Peyer's patch (tissue), 4 donors: ENCODE results near the gene C1orf50. TPM values are rescaled to one million over a fixed set of nuclear protein-coding genes. Genes with fewer than 3 reads are reported as not detected.

Experiments used
- DNase-seq, 3 donors: peaks; one replicate each; pipeline ENCODE4 v3.0.0-alpha.2; 2017 to 2019
- H3K27ac ChIP-seq, 4 donors: fragments of 200-600 bp; sonication (generic); one replicate each; pipeline ENCODE4 v1.5.1; 2016 to 2019
- H3K27me3 ChIP-seq, 2 donors: fragments of 200-600 bp; sonication (generic); one replicate each; pipeline ENCODE4 v1.5.1; 2019
- H3K36me3 ChIP-seq, 3 donors: fragments of 200-600 bp; sonication (generic); one replicate each; pipeline ENCODE4 v1.5.1; 2016 to 2019
- H3K4me1 ChIP-seq, 4 donors: fragments of 200-600 bp; sonication (generic); one replicate each; pipeline ENCODE4 v1.5.1; 2016 to 2019
- H3K4me3 ChIP-seq, 4 donors: fragments of 200-600 bp; sonication (generic); 1 replicate in 3 of 4; 2 replicates in 1 of 4; pipeline ENCODE4 v1.5.1; 2016 to 2019; ENCODE audit warnings: mild to moderate bottlenecking in 1 of 4
- H3K9me3 ChIP-seq, 4 donors: fragments of 200-600 bp; sonication (generic); one replicate each; pipeline ENCODE4 v1.5.1; 2016 to 2019; ENCODE audit warnings: mild to moderate bottlenecking in 1 of 4
- POLR2A ChIP-seq, 2 donors: fragments of 450-650 bp; IDR thresholded peaks; one replicate each; pipeline ENCODE4 v1.5.1; 2017; ENCODE audit warnings: antibody characterized with exemption in 2 of 2, mild to moderate bottlenecking in 2 of 2, moderate library complexity in 2 of 2
- total RNA-seq, 4 donors: library from RNA; depleted of rRNA; stranded (reverse); fragments of >200 nt; gene quantifications; one replicate each; pipeline ENCODE4 v1.1.0, GENCODE V29; 2016
- TF ChIP-seq, protein P1 (sequence below), 6 experiments: fragments of 450-650 bp in 4 of 6; fragments of 200-600 bp in 2 of 6; sonication (generic) in 1 of 6; IDR thresholded peaks; one replicate each; pipeline ENCODE4 v1.5.1; 2017 to 2019; ENCODE audit warnings: antibody characterized with exemption in 6 of 6, mild to moderate bottlenecking in 3 of 6, moderate library complexity in 1 of 6

Gene C1orf50
- total RNA-seq, 4 donors from 2014 or later = 1.7 to 11.6 (median 4.4) TPM

DNA sequence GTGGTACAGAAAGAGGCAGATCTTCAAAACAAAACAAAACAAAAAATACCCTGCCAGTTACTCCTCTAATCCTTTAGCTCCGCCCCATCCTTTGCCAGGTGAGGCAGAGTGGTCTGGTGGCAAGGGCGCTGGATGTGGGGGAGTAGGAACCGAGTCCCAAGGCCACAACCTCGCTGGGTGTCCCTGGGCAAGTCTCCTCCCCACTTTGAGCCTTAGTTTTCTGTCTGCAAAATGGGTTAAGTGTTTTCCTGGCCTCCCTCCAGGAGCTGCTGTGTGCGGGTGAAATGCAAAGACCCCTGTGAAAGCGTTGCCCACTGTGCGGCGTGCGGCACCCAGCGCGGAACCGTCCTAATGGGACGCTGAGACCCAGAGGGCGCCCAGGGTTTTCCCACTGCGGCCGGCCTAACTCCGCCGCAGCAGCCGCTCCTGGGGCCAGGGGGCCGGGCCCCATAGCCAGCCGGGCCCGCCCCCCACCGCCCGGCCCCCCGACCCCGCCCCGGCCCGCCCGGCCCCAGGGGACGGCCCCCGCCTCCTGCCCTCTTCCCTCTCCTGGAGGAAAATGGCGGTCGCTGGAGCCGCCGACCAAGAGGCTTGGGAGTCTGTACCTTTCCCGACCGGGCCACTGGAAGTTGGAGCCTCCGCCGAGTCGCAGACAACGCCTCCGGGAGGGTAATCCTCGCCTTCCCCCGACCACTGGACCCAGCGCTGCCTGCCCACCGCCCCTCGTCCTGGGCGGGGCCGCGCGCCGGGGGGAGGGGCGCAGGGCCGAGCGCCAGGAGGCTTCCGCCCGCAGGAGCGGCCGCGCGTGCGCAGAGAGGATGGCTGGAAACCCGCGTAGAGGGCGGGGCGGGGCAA lies 49.8 kb downstream of the C1orf50 start, which contains the start of the genes ERMAP and SVBP:
ERMAP (plus strand) TSS at position 538 of the 855 bp plus-strand sequence. CDS start 13,327 bp downstream, outside the sequence.
SVBP (minus strand) TSS at position 813 of the 855 bp plus-strand sequence. CDS start 853 bp downstream, outside the sequence.
- DNase-seq = peak; percentile 92 to 98 (median 97)
- no peaks in the 10 kb centered on the region for H3K27me3 ChIP-seq
- H3K9me3 ChIP-seq = no peaks in the 10 kb centered on the region
- H3K4me3 ChIP-seq = peak within 1 kb of the TSS; percentile 64 to 95 (median 80)
- no peaks in the 10 kb centered on the region for H3K36me3 ChIP-seq
- H3K27ac ChIP-seq = peak within 1 kb of the TSS; percentile 92 to 98 (median 96)
- peaks cover 0 to 7% (median 2%) of the 10 kb centered on the region in 4 donors for H3K4me1 ChIP-seq
- peak in 1 of 2 donors; percentile 35 for TF ChIP-seq POLR2A (IDR thresholded peaks at IDR 0.05)
- TF ChIP-seq, protein P1, sequence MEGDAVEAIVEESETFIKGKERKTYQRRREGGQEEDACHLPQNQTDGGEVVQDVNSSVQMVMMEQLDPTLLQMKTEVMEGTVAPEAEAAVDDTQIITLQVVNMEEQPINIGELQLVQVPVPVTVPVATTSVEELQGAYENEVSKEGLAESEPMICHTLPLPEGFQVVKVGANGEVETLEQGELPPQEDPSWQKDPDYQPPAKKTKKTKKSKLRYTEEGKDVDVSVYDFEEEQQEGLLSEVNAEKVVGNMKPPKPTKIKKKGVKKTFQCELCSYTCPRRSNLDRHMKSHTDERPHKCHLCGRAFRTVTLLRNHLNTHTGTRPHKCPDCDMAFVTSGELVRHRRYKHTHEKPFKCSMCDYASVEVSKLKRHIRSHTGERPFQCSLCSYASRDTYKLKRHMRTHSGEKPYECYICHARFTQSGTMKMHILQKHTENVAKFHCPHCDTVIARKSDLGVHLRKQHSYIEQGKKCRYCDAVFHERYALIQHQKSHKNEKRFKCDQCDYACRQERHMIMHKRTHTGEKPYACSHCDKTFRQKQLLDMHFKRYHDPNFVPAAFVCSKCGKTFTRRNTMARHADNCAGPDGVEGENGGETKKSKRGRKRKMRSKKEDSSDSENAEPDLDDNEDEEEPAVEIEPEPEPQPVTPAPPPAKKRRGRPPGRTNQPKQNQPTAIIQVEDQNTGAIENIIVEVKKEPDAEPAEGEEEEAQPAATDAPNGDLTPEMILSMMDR (IDR thresholded peaks at IDR 0.05) = no peak

GRCh38 chr1:42817440-42817767 lies 50.4 kb downstream of the C1orf50 start:
- H3K27ac ChIP-seq = peak overlapping the region; percentile 92 to 98 (median 96)

DNA sequence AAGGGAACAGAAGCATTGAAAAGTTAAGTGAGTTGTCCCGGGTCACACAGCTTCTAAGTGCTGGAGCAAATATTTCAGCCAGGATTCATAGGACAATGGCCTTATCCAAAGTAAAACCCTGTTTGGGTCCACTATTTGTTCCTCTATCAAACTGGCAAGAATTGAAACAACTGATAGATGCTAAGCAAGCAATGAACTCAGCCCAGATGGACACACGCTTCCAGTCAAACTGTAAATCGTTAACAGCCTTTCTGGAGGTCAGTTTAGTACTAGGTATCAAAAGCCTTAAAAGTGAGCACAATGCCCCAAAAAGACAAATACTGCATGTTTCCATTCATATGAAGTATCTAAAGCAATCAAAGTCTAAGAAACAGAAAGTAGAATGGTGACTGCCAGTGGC lies 50.9 kb downstream of the C1orf50 start:
- Histone ChIP-seq H3K4me1 (peaks cover 0 to 7% (median 2%) of the 10 kb centered on the region in 4 donors), H3K27ac (no peak overlapping the region), H3K4me3 (peak overlapping the region in 2 of 4 donors; percentile 64 to 95), H3K27me3 (no peaks in the 10 kb centered on the region), H3K36me3 (no peaks in the 10 kb centered on the region), H3K9me3 (no peaks in the 10 kb centered on the region)
- DNase-seq = no peak
- no peak for TF ChIP-seq POLR2A (IDR thresholded peaks at IDR 0.05)
- TF ChIP-seq, protein P1 (IDR thresholded peaks at IDR 0.05) = no peak

More at GRCh38 chr1:42817440-42817767, 50.4 kb downstream of the C1orf50 start:
- no peak for DNase-seq
- TF ChIP-seq POLR2A (IDR thresholded peaks at IDR 0.05) = no peak
- TF ChIP-seq, protein P1 (IDR thresholded peaks at IDR 0.05) = no peak
- Histone ChIP-seq H3K36me3 (no peaks in the 10 kb centered on the region), H3K27me3 (no peaks in the 10 kb centered on the region), H3K4me1 (peaks cover 0 to 7% (median 2%) of the 10 kb centered on the region in 4 donors), H3K9me3 (no peaks in the 10 kb centered on the region), H3K4me3 (peak overlapping the region; percentile 64 to 95 (median 80))

DNA sequence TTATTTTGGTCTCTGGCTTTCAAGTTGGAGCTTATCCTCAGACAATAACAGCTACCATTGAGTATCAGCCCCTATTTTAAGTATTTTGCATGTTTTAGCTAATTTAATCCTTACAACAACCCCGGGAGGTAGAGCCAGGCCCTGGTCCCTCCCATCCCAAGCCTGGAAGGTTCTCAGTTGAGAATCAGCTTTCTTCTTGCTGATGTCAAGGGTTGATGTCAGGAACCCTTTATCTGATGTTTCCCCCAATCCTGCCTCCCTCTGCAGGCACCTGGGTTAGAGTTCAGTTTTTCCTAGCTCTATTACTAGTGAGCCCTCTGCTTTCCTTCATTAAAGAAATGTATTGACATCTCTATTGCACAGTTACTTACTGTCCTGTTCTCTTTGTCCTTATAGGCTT lies 53.8 kb downstream of the C1orf50 start:
- Histone ChIP-seq H3K36me3 (no peaks in the 10 kb centered on the region), H3K27me3 (no peaks in the 10 kb centered on the region), H3K4me3 (no peak overlapping the region), H3K4me1 (peaks cover 0 to 6% (median 2%) of the 10 kb centered on the region in 4 donors), H3K9me3 (no peaks in the 10 kb centered on the region), H3K27ac (no peak overlapping the region)
- no peak for DNase-seq
- TF ChIP-seq POLR2A (IDR thresholded peaks at IDR 0.05) = no peak
- TF ChIP-seq, protein P1 (IDR thresholded peaks at IDR 0.05) = no peak

DNA sequence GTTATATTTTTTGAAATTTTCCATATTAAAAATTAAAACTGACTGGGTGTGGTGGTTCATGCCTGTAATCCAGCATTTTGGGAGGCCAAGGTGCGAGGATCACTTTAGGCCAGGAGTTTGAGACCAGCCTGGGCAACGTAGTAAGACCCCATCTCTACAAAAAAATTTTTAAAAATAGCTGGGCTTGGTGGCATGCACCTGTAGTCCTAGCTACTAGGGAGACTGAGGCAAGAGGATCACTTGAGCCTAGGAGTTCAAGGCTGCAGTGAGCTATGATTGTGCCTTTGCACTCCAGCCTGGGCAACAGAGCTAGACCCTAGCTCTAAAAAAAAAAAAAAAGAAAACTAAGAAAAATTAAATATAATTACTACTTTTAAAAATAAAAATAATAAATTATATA lies 54.6 kb downstream of the C1orf50 start:
- no peak overlapping the region for H3K4me3 ChIP-seq
- H3K27me3 ChIP-seq = no peaks in the 10 kb centered on the region
- no peaks in the 10 kb centered on the region for H3K9me3 ChIP-seq
- TF ChIP-seq, protein P1 (IDR thresholded peaks at IDR 0.05) = no peak
- no peak for TF ChIP-seq POLR2A (IDR thresholded peaks at IDR 0.05)
- no peaks in the 10 kb centered on the region for H3K36me3 ChIP-seq
- H3K27ac ChIP-seq = no peak overlapping the region
- DNase-seq = no peak
- H3K4me1 ChIP-seq = no peaks in the 10 kb centered on the region
